HG03439 (cell line): ENCODE measurements around the gene RBM3.

Experiments
- ATAC-seq: cut with Tn5 transposase; IDR thresholded peaks from one replicate; pipeline ENCODE4 v1.9.1; 2021; ENCODE audit warnings: mild to moderate bottlenecking, moderate library complexity; ENCODE audit not compliant: unreplicated experiment

RBM3 gene

DNA sequence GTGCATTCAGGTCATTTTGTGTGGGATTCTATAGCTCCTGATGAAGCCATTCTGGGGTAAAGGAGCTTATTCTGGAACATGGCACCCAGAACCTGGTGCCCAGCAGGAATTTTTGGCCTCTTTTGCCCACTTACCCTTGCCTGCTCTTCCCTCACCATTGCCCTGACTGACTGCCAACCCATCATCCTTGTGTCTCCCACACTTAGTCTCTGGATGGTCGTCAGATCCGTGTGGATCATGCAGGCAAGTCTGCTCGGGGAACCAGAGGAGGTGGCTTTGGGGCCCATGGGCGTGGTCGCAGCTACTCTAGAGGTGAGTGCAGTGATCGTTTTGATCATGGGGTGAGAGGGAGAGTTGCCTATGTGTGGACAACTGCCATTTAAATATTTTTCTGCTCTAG, 1.8 kb downstream of the RBM3 start:
- no peak for ATAC-seq

DNA sequence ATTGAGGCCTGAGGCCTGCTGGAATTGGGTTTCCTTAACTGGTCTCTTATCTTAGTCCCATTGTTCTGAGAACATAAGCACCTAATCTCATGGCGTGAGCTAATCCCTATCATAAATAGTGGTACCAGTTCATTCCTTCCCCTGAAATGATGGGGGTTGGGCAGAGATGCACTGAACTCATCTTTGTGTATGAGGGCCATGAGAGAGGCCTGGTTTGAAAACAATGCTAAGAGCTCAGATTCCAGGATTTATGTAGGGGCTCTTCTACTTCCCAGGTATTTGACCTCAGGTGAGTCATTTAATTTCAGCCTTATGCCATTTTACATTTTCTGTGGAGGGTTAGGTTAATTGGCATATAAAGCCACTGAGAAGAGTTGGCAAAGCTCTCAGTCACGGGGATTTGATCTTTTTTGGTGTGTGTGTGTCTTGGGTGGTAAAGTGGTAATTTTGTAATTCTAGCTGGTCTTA, 4.4 kb downstream of the RBM3 start:
- ATAC-seq: no peak

DNA sequence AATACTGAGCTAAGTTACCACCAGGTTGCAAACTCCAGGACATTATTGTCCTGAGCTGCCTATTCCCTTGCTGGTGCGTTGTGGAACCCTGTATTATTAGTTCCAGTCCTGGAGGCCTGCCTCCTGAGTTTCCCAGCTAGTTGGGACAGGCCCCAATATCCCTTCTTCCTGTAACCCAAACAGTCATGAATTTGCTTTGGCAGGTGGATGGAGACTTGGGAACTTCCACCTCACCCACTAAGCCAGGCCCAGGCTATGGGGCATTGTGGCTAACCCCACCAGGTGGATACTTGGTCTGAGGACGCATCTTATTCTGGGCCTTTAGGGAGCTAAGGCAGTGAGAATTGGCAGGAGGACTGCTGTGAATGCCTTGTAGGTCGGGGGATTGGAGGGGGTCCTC, 5.0 kb downstream of the RBM3 start:
- no peak for ATAC-seq

DNA sequence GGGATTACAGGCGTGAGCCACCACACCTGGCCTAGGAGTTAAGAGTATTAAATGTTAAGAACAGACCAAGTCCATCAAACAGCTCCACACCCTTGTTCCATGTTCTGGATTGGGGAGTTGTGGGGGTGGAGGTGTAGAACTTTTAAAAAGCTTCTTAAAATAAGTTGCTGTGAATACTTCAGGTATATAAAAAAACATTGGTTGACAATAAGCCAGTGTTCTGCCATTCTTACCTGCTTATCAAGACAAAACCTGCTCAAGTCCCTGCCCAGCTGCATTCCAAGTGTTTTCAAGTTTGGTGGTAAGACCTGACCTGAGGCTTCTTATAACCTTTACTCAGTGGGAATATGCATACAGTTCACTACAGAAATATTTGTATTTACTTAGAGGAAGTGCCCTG, 6.4 kb downstream of the RBM3 start:
- ATAC-seq: no peak

DNA sequence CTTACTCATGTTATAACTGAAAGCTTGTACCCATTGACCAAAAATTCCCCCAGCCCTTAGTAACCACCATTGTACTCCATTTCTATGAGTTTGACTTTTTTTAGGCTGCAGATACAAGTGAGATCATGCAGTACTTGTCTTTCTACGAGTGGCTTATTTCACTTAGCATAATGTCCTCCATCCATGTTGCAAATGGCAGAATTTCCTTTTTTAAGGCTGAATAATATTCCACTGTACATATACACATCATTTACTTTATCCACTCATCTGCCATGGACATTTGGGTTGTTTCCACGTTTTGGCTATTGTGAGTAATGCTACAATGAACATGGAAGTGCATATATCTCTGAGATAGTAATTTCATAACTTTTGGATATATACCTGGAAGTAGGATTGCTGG, 10.4 kb downstream of the RBM3 start:
- ATAC-seq: no peak

DNA sequence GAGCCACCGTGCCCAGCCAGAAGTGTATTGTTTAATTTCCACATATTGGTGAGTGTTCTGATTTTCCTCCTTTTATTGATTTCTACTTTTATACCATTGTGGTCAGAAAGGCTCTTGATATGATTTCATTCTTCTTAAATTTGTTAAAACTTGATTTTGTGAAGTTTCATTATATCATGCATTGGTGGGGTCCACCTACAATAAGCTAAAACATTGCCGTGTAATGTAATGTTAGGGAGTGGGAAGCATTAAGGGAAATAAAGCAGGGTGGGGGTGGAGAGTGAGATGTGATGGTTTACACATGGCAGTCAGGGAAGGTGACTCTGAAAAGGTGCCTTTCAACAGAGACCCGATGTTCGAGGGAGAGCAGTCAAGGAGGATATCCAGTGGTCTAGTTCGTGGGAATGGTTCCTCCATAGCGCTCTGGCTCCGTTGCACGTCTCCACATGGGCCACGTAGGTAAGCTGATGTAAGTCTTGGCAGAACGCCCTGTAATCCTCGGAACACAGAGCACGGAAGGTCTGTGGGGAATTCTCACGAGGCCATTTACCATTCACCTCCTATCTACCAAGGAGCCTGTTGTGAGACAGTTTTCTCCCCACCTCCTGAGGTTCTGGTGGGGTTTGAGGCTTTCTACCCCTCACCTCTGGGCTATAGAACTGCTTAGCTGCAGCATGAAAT, 15.3 kb downstream of the RBM3 start:
- no peak for ATAC-seq

DNA sequence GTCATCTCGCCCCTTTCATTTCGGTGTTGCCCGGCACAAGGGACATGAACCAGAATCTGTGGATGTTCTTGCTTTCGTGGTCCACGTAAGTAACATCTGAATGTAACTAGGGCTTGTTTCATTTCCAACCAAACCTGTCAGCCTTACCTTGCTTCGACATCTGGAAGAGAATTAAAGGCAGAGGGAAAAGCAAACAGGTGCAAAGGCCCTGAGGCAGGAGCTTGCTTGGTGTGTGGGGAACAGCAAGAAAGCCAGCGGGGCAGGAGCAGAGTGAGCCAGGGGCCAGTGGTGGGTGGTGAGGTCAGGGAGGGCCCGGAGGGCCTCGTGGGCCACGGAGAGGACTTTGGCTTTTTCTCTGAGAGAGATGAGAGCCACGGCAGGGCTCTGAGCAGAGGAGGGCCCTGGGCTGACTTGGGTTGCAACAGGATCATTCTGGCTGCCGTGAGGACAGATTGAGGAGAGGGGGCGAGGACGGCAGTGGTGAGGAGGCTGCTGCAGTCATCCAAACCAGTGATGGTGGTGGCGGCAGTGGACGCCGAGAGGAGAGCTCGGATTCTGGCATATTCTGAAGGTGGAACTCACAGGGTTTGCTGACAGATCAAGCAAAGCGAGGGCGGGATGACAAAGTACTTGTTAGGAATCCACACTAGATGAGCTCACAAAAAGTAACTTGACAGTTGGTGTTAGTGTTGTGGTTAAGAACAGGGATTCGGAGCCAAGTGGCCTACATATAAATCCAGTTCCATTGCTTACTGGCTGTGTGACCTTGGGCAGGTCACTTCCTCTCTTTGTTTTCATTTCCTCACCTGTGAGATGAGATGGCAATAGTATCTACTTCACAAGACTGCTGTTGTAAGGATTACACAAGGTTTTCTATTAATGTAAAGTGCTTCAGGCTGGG, 16.2 kb downstream of the RBM3 start:
- ATAC-seq: no peak

DNA sequence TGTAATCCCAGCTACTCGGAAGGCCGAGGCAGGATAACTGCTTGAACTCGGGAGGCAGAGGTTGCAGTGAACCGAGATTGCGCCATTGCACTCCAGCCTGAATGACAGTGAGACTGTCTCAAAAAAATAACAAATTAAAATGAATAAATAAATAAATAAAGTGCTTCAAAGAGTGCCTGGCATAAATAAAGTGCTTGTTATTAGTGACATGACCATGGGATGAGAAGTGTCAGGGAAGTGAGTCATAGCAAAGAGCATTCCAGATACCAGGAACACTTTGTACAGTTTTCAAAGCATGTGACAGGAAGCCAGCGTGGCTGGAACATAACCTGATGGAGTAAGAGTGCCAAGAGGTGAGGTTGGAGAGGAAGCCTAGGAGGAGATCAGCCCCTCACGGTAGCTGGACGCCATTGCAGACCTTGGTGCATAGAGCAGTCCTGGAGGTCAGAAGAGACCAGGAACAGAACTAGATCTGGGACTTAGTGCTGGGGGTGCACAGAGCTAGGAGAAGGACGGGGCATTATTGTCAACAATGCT, 17.0 kb downstream of the RBM3 start:
- no peak for ATAC-seq

DNA sequence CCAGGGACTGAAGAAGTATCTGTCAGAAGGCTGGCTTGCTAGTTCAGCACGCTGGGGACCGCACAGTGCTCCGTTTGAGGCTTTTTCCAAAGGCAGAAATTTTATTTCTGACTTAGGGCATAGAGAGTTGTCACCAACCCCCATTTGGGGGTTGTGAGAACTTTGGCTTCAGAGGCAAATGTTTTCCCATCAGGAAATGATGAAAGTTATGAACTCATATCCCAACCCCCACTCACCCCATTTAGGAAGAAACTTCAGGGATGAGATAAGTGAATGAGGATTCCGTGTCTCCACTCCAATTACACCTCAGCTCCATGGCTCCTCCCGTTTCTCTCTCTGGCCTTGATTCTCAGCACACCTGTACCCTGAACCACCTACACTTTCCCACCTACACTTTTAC, 18.7 kb downstream of the RBM3 start:
- ATAC-seq: no peak

DNA sequence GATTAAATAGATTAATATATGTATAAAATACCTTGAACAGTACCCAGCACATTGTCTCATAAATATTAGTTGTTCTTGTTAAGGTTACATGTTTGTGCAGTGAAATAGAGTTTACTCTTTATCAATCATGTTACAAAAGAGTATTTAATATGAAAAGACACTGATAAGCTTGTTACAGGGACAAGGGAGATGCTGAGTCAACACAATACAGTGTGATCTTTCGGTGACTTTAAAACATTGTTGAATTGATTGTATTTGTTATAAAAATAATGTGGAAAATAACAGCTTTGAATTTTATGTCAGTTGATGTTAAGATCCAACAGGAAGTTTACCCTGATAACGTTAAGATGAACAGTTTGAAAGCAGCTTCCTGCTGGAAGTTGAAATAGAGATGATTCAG, 21.6 kb downstream of the RBM3 start:
- ATAC-seq: no peak

DNA sequence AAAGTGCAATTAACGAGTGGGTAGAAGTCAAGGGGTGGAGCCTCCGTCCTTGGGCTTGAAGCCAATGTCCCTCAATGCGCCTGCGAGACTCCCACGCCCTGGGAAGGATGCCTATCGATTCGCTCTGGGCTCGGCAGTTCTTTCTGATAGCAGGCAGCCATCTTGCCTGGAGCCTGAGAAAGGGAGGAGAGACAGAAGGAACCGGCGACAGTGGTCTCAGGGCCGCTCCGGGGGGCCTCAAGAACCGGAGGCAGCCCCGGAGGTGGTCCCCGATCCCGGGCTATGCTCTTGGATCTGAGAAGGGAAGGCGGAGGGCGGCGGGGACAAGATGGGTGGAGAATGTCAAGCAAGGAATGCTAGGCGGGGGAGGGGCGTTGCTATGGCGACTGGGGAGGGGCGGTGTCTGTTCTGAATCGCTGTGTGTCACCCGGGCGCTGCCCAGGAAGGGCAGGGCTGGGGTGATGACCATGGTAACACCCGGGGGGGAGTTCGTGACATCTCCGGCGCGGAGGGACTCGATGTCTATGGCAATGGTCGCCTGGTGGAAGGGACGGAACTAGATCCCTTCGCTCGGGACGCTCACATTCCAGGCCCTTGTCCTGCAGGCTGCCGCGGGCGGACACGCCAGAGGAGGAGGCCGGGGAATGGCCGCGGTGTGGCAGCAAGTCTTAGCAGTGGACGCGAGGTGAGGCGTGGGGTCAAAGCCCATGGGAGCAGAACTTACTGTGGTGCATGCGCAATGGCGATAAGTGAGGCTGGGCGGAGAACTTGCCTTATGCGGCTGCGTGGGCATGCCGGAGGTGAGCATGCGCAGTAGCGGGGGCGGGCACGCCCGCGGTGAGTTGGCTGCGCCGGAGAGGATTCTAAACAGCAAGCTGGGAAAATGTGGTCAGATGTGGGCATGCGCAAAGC, 23.3 kb downstream of the RBM3 start, which contains the start of gene WDR13:
TSS of gene WDR13 (plus strand) at position 140 of the 912 bp plus-strand sequence. CDS start at position 645, 505 bp downstream.
- ATAC-seq: peak; percentile 66

DNA sequence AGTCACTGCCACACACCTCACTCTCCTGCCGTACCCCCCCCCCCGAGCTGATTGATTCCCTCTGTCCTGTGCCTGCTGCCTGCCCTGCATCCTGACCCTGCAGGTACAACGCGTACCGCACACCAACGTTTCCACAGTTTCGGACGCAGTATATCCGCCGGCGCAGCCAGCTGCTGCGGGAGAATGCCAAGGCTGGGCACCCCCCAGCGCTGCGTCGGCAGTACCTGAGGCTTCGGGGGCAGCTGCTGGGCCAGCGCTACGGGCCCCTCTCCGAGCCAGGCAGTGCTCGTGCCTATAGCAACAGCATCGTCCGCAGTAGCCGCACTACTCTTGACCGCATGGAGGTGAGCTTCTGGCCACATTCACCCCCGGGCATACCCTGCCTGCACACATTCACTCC, 24.3 kb downstream of the RBM3 start:
- no peak for ATAC-seq

DNA sequence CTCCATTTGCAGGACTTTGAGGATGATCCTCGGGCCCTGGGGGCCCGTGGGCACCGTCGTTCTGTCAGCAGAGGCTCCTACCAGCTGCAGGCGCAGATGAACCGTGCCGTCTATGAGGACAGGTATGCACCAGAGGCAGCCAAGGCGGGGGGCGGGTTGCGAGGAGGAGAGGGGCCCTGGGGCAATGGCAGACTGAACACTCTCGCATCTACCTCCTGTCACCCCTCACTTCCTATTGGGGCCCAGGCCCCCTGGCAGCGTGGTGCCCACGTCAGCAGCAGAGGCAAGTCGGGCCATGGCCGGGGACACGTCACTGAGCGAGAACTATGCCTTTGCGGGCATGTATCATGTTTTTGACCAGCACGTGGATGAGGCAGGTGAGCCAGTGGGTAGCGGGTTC, 25.1 kb downstream of the RBM3 start:
- ATAC-seq: no peak

DNA sequence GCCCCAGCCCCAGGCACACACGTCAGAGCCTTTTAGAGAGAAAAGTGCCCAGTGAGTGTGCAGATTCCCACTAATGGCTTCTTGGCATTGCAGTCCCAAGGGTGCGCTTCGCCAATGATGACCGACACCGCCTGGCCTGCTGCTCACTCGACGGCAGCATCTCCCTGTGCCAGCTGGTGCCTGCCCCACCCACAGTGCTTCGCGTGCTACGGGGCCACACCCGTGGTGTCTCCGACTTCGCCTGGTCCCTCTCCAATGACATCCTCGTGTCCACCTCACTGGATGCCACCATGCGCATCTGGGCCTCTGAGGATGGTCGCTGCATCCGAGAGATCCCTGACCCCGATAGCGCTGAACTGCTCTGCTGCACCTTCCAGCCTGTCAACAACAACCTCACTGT, 25.9 kb downstream of the RBM3 start:
- no peak for ATAC-seq

DNA sequence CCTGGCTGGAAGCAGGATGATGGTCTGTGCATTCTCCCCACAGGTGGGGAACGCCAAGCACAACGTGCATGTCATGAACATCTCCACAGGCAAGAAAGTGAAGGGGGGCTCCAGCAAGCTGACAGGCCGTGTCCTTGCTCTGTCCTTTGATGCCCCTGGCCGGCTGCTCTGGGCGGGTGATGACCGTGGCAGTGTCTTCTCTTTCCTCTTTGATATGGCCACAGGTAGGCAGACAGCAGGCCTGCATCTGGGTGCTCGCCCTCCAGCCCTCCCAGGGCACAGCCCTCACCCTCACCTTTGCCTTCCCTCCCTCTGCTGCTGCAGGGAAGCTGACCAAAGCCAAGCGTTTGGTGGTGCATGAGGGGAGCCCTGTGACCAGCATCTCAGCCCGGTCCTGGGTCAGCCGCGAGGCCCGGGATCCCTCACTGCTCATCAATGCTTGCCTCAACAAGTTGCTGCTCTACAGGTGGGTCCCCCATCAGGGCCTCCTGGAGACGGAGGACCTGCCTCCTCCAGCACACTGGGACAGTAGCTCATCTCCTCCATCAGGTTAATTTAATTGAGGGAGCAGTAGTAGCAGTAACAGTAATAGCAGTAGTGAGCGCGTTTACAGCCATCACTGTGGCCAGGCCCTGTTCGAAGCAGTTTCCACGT, 27.6 kb downstream of the RBM3 start:
- no peak for ATAC-seq

DNA sequence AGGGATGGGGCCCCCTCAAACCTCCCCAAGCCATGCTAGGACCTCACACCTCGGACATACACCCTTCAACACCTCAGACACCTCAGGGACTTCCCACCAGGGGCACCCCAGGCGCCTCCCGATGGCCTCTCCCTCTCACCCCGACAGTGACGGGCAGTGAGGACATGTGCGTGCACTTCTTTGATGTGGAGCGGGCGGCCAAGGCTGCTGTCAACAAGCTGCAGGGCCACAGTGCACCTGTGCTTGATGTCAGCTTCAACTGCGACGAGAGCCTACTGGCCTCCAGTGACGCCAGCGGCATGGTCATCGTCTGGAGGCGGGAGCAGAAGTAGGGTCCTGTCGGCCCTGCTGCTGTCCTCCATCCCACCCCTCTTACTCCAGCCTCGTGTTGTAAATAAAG, 30.4 kb downstream of the RBM3 start:
- ATAC-seq: no peak

DNA sequence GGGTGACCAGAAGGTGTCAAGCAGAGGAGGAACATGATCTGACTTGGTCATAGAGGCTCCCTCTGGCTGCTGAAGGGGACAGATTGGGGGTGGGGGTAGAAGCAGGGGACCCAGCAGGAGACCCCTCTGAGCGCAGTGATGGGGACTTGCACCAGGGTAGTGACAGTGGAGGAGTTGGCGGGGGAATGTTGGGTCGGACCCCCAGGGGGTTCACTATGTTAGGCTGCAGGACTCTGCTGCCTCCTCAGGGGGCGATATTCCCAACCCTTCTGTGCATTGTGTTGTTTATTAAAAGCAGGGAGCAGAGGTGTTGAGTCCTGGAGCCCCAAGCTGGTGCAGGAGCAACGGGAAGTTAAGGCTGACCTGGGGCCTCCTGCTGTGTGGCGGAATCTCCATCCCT, 31.8 kb downstream of the RBM3 start:
- ATAC-seq: no peak

DNA sequence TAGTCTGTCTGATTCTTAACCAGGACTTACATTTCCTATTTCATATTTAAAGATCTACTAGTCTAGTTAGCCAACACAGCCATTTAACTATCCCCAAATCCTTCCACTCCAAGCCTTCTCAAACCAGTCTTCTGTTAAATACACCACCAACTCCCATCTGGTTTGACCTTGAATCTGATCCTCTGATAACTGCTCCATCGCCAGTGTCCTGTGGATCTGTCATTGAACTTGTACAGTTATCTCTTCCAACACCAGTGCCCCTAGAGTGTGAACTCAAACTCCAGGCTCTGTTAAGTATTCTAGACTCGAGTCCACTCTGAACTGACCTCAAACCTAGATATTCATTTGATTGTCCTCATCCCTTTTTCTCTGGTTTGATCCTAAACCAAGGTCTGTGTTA, 37.4 kb downstream of the RBM3 start:
- no peak for ATAC-seq

DNA sequence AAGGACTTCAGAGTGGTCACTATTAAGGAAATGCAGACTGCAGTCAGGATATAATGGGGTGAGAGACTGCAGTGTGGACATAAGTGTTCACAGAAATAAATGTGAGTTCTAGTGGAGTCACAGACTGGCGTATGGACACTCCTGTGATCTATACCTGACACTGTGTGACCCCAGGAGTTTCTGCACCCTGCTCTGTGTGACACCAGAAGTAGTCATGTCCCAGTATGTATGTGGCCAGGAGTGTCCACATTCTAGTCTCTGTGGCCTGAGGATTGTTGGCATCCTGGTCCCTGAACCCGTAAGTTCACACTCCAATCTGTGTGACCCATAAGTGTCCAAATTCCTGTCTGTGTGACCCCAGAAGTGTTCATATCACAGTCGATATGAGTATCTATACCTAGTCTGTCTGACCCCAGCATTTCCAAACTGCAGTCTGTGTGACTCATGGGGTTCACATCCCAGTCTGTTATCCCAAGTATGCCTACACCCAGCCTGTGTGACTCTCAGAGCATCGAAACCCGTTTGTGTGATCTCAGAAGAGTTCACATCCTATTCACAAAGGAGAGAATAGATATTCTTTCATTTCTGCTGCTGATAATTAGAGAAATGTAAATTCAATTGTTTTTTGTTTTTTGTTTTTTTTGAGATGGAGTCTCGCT, 39.3 kb downstream of the RBM3 start:
- ATAC-seq: no peak

DNA sequence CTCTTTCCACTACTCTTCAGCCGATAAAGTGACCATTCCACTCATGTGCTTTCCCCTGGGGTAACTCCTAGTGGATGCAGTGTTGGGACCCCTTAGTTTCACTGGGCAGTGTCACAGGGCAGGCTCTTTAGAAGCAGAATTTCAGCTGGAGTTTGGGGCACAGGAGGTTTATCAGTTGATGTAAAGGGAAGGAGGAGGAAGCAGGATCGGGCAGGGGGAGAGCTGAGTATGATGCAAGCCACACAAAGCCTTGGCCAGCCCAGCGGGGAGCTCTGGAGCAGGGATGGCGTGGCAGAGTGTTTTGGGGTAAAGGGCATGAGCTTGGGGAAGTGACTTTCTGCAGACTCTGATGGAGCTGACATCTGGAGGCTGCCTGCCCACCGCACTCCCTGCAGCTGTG, 42.3 kb downstream of the RBM3 start:
- ATAC-seq: no peak
